Measurements from ENCODE around the gene KIAA2012.
A peak's percentile ranks its signal among the peaks of the same experiment; 100 is the strongest.
"Not testable (repeated sequence)": the region's sequence is repeated elsewhere in the genome, so short reads cannot be mapped to it uniquely, and the experiment has no call there.

Gene KIAA2012

DNA sequence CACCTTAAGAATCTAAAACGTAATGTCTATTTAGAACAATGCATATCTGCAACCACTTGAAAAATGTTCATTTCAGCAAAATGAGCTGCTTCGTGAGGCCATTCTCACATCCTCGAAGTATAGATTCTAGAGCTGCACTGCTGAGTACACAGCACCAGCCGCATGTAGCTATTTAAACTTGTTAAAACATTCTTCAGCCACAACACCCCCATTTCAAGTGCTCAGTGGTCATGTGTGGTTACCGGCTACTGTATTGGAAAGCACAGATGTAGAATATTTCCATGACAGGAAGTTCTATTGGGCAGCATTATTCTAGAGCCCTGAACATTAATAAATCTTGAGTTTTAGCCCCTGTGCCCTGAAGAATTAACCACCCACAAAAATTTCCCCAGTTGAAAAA lies 130.3 kb downstream of the KIAA2012 start:
- no peak for DNase-seq

DNA sequence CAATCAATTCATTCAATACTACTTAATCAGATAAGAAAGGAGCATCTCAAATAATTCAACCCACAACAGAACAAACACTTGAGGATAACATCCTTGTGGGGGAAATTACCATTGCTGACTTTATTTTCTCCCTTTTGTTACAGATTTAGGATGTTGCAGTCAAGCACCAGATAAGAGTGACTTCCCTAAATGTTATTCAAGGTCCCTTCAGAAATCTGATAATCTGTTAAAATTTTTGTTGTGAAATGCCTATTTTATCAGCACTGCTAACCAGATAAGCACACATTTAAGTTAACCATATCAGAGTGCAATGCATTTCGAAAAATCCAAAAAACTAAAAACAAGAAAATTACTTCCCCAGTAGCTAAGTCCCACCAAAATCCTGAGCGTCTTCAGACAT lies 131.8 kb downstream of the KIAA2012 start:
- DNase-seq = no peak

GRCh38 chr2:202208526-202208925 lies 135.5 kb downstream of the KIAA2012 start:
- no peak for DNase-seq

- DNase-seq = no peak
Observed at GRCh38 chr2:202215179-202215578, 142.1 kb downstream of the KIAA2012 start.

GRCh38 chr2:202221873-202222272 lies 148.8 kb downstream of the KIAA2012 start:
- DNase-seq = no peak

GRCh38 chr2:202237787-202238233 lies 164.8 kb downstream of the KIAA2012 start:
- peak in 4 of 5 donors; percentile 1 to 8 (median 4) for DNase-seq

DNA sequence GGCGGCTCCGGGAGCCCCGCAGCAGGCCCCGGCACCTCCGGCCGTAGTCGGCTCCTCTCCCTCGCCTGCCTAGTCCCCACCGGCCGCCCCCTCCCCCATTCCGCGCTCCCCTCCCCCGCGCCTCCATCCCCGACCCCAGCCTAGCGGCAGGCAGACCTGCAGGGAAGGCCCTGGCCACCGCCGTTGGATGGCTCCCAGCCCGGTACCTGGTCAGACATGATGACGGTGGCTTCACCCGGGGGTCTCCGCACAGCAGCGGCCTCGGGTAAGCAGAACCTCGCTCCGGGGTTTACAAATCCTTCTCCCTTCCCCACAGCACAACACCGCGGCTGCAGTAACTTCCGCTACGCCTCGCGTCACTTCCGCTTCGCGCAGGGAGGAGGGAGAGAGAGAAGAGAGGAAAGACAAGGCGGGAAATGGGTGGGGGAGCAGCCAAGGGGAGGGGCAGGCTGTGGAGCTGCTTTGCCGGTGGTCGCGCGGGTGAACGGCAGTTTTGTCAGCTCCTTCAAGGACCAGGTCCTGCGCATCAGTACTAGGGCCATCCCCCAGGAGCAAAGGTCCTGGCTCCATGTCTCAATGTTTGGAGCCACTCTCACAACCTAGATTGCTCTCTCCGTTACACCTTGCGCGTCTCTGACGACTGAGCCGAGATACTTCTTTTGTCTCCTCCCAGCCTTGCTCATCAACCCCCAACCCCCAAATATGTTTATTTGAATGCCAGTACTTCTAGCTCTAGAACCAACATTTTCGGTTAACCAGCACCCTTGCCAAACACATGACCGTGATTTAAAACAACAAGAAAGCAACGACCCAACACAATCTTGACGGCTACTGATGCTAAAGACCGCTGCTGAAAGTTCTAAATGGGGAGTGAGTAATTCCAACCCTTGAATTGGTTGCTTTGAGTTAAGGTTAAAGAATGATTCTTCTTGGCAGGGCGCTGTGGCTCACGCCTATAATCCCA lies 165.5 kb downstream of the KIAA2012 start, which contains the start of gene SUMO1:
Gene SUMO1, minus strand, starts transcription at position 364 of the 964 bp plus-strand sequence. Its CDS starts 146 bp downstream, at position 218.
- DNase-seq = peak; percentile 71 to 93 (median 85)

GRCh38 chr2:202247710-202248109 lies 174.7 kb downstream of the KIAA2012 start:
- not testable (repeated sequence) for DNase-seq

DNA sequence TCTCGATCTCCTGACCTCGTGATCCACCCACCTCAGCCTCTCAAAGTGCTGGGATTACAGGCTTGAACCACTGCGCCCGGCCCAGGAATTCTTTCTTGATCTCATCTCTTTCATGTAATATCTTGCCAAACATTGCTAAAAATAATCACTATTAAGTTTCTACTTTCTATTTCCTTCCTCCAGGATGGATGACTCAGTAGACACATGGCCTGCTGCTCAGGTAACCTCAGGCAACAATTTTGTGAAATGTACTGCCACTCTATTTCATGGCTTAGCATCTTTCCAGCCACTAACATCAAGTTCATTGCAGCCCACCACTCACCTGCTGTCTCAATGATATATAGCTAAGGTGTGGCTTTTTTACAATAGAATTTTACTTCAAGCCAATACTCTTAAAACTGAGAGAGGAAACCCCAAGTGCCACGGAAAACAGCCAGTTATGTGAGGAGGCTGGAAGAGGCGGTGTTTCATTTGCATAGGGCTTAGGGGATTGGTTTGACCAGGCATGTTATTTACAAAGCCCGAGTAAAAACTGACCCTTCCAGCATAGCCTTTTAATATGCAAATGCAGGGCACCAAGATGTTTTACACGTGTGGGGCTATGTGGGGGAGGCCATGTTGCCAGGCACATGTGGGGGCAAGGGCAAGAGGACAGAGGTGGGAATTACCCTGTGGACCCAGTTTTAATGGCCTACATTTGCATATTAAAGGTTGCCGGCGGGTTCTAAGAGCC lies 176.6 kb downstream of the KIAA2012 start:
- DNase-seq = no peak

DNA sequence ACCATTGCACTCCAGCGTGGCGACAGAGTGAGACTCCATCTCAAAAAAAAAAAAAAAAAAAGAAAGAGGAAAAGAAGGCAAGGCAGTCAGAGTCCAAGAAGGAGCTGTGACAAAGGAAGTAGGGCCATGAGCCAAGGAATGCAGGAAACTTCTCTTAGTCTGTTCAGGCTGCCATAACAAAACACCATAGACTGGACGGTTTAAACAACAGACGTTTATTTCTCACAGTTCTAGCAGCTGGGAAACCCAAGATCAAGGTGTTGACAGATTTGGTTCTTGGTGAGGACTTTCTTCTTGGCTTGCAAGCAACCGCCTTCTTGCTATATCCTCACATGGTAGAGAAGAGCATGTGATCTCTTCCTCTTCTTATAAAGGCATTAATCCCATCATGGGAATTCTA lies 178.4 kb downstream of the KIAA2012 start:
- no peak for DNase-seq
